K562 (cell line): ENCODE measurements around the gene CCDC50. TPM values are rescaled to one million over a fixed set of nuclear protein-coding genes. Genes with fewer than 3 reads are reported as not detected.

ENCODE experiments used
- ATAC-seq: fragments of 200-7000 bp; cut with Tn5 transposase; 3 replicates; pipeline ENCODE4 v1.9.1; 2020; ENCODE audit warnings: moderate library complexity
- BruUV-seq: library from RNA; stranded (reverse); fragments of 400-500 nt; replicated peaks from 2 replicates; lab custom pipeline; 2021; lab: Mats Ljungman, UMichigan
- CTCF ChIA-PET: fragments of 300-600 bp; formaldehyde crosslinking; extraction: SDS; loops from one replicate; lab custom pipeline; 2021; ENCODE audit warnings: low intra/inter-chr PET ratio; lab: Yijun Ruan, JAX
- POLR2A ChIA-PET: fragments of 300-600, 350-650 bp; sonication (Branson Sonifier 250); formaldehyde crosslinking; extraction: SDS; loops from one replicate; lab custom pipeline; 2021; ENCODE audit warnings: antibody characterized with exemption, inconsistent platforms; lab: Yijun Ruan, JAX
- DNase-seq, 4 experiments: peaks; one replicate each; pipeline versions ENCODE4 v3.0.0 to v3.0.0-alpha.2; 2011 to 2018; ENCODE audit warnings: low spot score in 3 of 4, mixed read lengths in 3 of 4; ENCODE audit errors: extremely low read depth in 1 of 4
- FAIRE-seq: peaks from 2 replicates; lab custom pipeline; 2011; peaks lifted over from hg19 to GRCh38; lab: Jason Lieb, UNC
- H2AFZ ChIP-seq: 2 replicates; pipeline ENCODE4 v1.6.0; 2011; ENCODE audit warnings: low read depth, low read length, control low read depth, inconsistent platforms
- H3K27ac ChIP-seq: fragments of 200-600 bp; 3 replicates; pipeline ENCODE4 v1.8.0; 2011; ENCODE audit warnings: low read depth, mild to moderate bottlenecking, control low read depth, inconsistent platforms, low read length, moderate library complexity, mixed read lengths; ENCODE audit errors: extremely low read depth
- H3K27me3 ChIP-seq, 2 experiments: fragments of 300-600 bp in 1 of 2; 2 replicates in 1 of 2; 3 replicates in 1 of 2; pipeline versions ENCODE4 v1.6.0 to v1.8.0; 2011; ENCODE audit warnings: inconsistent platforms in 2 of 2, low read length in 2 of 2, mild to moderate bottlenecking in 1 of 2, mixed read lengths in 1 of 2, moderate library complexity in 1 of 2; ENCODE audit not compliant: control insufficient read depth in 2 of 2, insufficient read depth in 2 of 2
- H3K36me3 ChIP-seq: fragments of 300-600 bp; 3 replicates; pipeline ENCODE4 v1.8.0; 2011; ENCODE audit warnings: mild to moderate bottlenecking, low read length, inconsistent platforms; ENCODE audit not compliant: control insufficient read depth, insufficient read depth
- H3K4me1 ChIP-seq, 2 experiments: fragments of 200-600 bp in 1 of 2; replicated peaks in 1 of 2; 2 replicates in 1 of 2; 3 replicates in 1 of 2; pipeline versions ENCODE4 v1.5.1 to v1.8.0; 2011; ENCODE audit warnings: inconsistent platforms in 2 of 2, low read length in 2 of 2, mild to moderate bottlenecking in 1 of 2, mixed read lengths in 1 of 2, moderate library complexity in 1 of 2; ENCODE audit not compliant: control insufficient read depth in 2 of 2, insufficient read depth in 2 of 2
- H3K4me2 ChIP-seq: 2 replicates; pipeline ENCODE4 v1.6.1; 2011; ENCODE audit warnings: low read length, control low read depth, inconsistent platforms, mixed read lengths; ENCODE audit not compliant: insufficient read depth
- H3K4me3 ChIP-seq: fragments of 200-600 bp; sonication (generic), shearing (Covaris generic); 2 replicates; pipeline ENCODE4 v1.5.1; 2016; ENCODE audit warnings: control low read depth, inconsistent platforms
- H3K79me2 ChIP-seq: fragments of 200-600 bp; 3 replicates; pipeline ENCODE4 v1.8.0; 2011; ENCODE audit warnings: low read length, inconsistent platforms; ENCODE audit not compliant: control insufficient read depth, insufficient read depth
- H3K9ac ChIP-seq, 2 experiments: 2 replicates each; pipeline versions ENCODE4 v1.6.0 to v1.6.1; 2011; ENCODE audit warnings: low read depth in 2 of 2, low read length in 2 of 2, control low read depth in 1 of 2, inconsistent platforms in 1 of 2, mild to moderate bottlenecking in 1 of 2, mixed read lengths in 1 of 2; ENCODE audit not compliant: insufficient read depth in 1 of 2
- H3K9me1 ChIP-seq: one replicate; pipeline ENCODE4 v1.6.0; 2011; ENCODE audit warnings: inconsistent platforms, mild to moderate bottlenecking, low read length, moderate library complexity; ENCODE audit not compliant: control insufficient read depth, insufficient read depth
- H3K9me3 ChIP-seq: replicated peaks from 2 replicates; pipeline ENCODE4 v1.5.1; 2011; ENCODE audit warnings: low read depth, low read length, inconsistent platforms; ENCODE audit not compliant: control insufficient read depth, insufficient read depth
- H4K20me1 ChIP-seq: replicated peaks from 2 replicates; pipeline ENCODE4 v1.6.1; 2011; ENCODE audit warnings: low read length, inconsistent platforms, mixed read lengths; ENCODE audit not compliant: control insufficient read depth, insufficient read depth
- FOXA1 ChIP-seq: fragments of 450-650 bp; IDR thresholded peaks from 2 replicates; pipeline ENCODE4 v1.6.1; 2016; ENCODE audit warnings: mild to moderate bottlenecking, borderline replicate concordance
- GATA2 ChIP-seq: sonication (generic); formaldehyde crosslinking; IDR thresholded peaks from 2 replicates; pipeline ENCODE4 v1.4.0; 2020; ENCODE audit warnings: mild to moderate bottlenecking, missing genetic modification reagents
- HMBOX1 ChIP-seq: sonication (generic); IDR thresholded peaks from 2 replicates; pipeline ENCODE4 v1.6.1; 2016
- IRF2 ChIP-seq: sonication (generic); formaldehyde crosslinking; IDR thresholded peaks from 2 replicates; pipeline ENCODE4 v1.8.1; 2022; ENCODE audit warnings: mild to moderate bottlenecking, missing genetic modification reagents
- MBD2 ChIP-seq: sonication (generic); IDR thresholded peaks from 2 replicates; pipeline ENCODE4 v1.6.1; 2016; ENCODE audit warnings: low read depth, borderline replicate concordance
- NCOA4 ChIP-seq: fragments of 450-650 bp; IDR thresholded peaks from 2 replicates; pipeline ENCODE4 v1.6.1; 2018; ENCODE audit warnings: mild to moderate bottlenecking; ENCODE audit not compliant: partially characterized antibody
- NEUROD1 ChIP-seq: fragments of 150-350 bp; IDR thresholded peaks from 2 replicates; pipeline ENCODE4 v1.6.1; 2014; ENCODE audit warnings: borderline replicate concordance, low read length, low read depth; ENCODE audit not compliant: partially characterized antibody
- RHOXF2B ChIP-seq: fragments of 250-450 bp; sonication (Bioruptor Pico); conservative IDR thresholded peaks from 2 replicates; pipeline ENCODE4 v1.5.1; 2021
- SRSF1 ChIP-seq: fragments of 200-400 bp; formaldehyde crosslinking; IDR thresholded peaks from 2 replicates; pipeline ENCODE4 v1.6.1; 2017; ENCODE audit warnings: mild to moderate bottlenecking, low read depth, low read length, moderate library complexity
- STAT5A ChIP-seq: IDR thresholded peaks from 2 replicates; pipeline ENCODE4 v1.6.1; 2012; ENCODE audit warnings: low read length, inconsistent platforms, borderline replicate concordance
- TRIM28 ChIP-seq: fragments of 450-650 bp; IDR thresholded peaks from 2 replicates; pipeline ENCODE4 v1.6.1; 2017
- ZNF12 ChIP-seq: sonication (generic); formaldehyde crosslinking; IDR thresholded peaks from 2 replicates; pipeline ENCODE4 v1.4.0; 2020; ENCODE audit warnings: mild to moderate bottlenecking, missing genetic modification reagents
- ZNF316 ChIP-seq: fragments of 450-650 bp; IDR thresholded peaks from 2 replicates; pipeline ENCODE4 v1.6.1; 2016
- ZNF77 ChIP-seq: fragments of 250-450 bp; sonication (Bioruptor Pico); IDR thresholded peaks from 2 replicates; pipeline ENCODE4 v1.5.0; 2020
- WGBS: fragments of 100-300 bp; shearing (Covaris generic); methylation state at CpG from one replicate; pipeline ENCODE4 v1.1.6; 2016; ENCODE audit warnings: low coverage, mixed read lengths; ENCODE audit not compliant: insufficient coverage; ENCODE audit errors: missing lambda C conversion rate; 5-methylcytosine and 5-hydroxymethylcytosine counted together
- in situ Hi-C: fragments of 300-500 bp; cut with MboI; formaldehyde crosslinking; loops from 4 replicates; pipeline ENCODE4 v1.15.0; 2018; ENCODE audit warnings: inconsistent platforms, mixed read lengths
- intact Hi-C: fragments of 100-400 bp; cut with micrococcal nuclease; formaldehyde crosslinking; loops from 2 replicates; pipeline ENCODE4 v1.14.2; 2022
- polyA plus RNA-seq, 8 experiments: library from polyadenylated mRNA; depleted of rRNA in 4 of 8; stranded (reverse) in 5 of 8; unstranded in 3 of 8; fragments of >200 nt; fragmentation: Nextera tagmentation in 2 of 8; fragmentation: Illumina TruSeq in 1 of 8; extraction: Ambion mirVana in 2 of 8; extraction: Trizol in 1 of 8; gene quantifications; 2 replicates each; pipeline versions ENCODE4 v1.2.1 to v1.2.3, GENCODE V29; 2011 to 2014; ENCODE audit warnings: inconsistent platforms in 1 of 8, missing spikeins in 1 of 8
- total RNA-seq, 7 experiments: library from RNA; depleted of rRNA in 6 of 7; stranded (reverse); fragments of >200 nt in 6 of 7; fragmentation: Illumina TruSeq in 2 of 7; extraction: Trizol in 2 of 7; gene quantifications; 2 replicates each; pipeline versions ENCODE4 v1.2.1 to v1.2.3, GENCODE V29; 2011 to 2021; ENCODE audit warnings: low replicate concordance in 1 of 7

CCDC50 gene
- total and polyA plus RNA-seq, 9 of the 15 experiments (the other 6 are each of a cell fraction or from before 2014, with no cell fraction given) = 8.4 to 63.4 (median 40.4) TPM

- peak in 1 of 4 experiments; percentile 6 for DNase-seq
- TF ChIP-seq FOXA1 (no peak), NEUROD1 (no peak), MBD2 (no peak), ZNF316 (0 out of 2 replicates have a peak, but pooled peaks have one; percentile 0), STAT5A (no peak), GATA2 (CRISPR knock-in tag) (no peak), ZNF12 (CRISPR knock-in tag) (no peak), NCOA4 (no peak), RHOXF2B (CRISPR knock-in tag) (no peak), ZNF77 (no peak), HMBOX1 (peak; percentile 52; the same call in 1 of the 2 replicates), SRSF1 (no peak), TRIM28 (no peak), IRF2 (no peak)
- TF ChIP-seq, all 486 proteins: peak for 2
- FAIRE-seq (peak; percentile 79), ATAC-seq (peak; percentile 10; the same call in 2 of the 3 replicates)
- ChIA-PET POLR2A (interaction anchor here (0.9 kb wide), 1 partner anchor 23 kb away, joined by 3 read pairs; no protein-coding TSS in a partner anchor), CTCF (no interaction called here)
- in situ Hi-C loops (no loop called here), intact Hi-C loops (loop anchor here (5.0 kb wide), 1 partner anchor 37 kb away; no protein-coding TSS in a partner anchor)
- Histone ChIP-seq H3K4me2 (peak overlapping the region; percentile 90), H3K4me3 (peak overlapping the region; percentile 78), H3K79me2 (peaks cover 62% of the 10 kb centered on the region), H3K9me3 (no peaks in the 10 kb centered on the region), H3K27ac (peak overlapping the region; percentile 79), H3K36me3 (no peaks in the 10 kb centered on the region), H3K4me1 (peaks cover 12 to 33% of the 10 kb centered on the region in 2 experiments; a peak in 4 of 5 replicates), H3K27me3 (no peaks in the 10 kb centered on the region), H2AFZ (peak overlapping the region; percentile 96; the same call in 1 of the 2 replicates), H3K9ac (peak overlapping the region; percentile 80 to 97), H4K20me1 (0 out of 2 replicates have a peak, but pooled peaks cover 7% of the 10 kb centered on the region), H3K9me1 (no peaks in the 10 kb centered on the region)
- BruUV-seq = TSS peak; percentile 54
- WGBS = 9% methylated on average over 11 of the region's 11 CpGs
Observed at GRCh38 chr3:191330530-191331048, 1.4 kb downstream of the CCDC50 start.
